Neural cell (in vitro differentiated cells): ENCODE results near the gene ANKRD44. TPM values are rescaled to one million over a fixed set of nuclear protein-coding genes. Genes with fewer than 3 reads are reported as not detected.

ENCODE experiments used
- H2AFZ ChIP-seq: fragments of 200-600, 300-800 bp; sonication (generic), shearing (Covaris generic); 2 replicates; pipeline ENCODE4 v1.6.0; 2014; ENCODE audit warnings: low read depth, mild to moderate bottlenecking, antibody characterized with exemption, low read length, moderate library complexity
- H3F3A ChIP-seq: fragments of 200-600 bp; shearing (Covaris generic); 2 replicates; pipeline ENCODE4 v1.6.1; 2016; ENCODE audit warnings: mild to moderate bottlenecking, moderate library complexity, mixed read lengths, antibody characterized with exemption, low read length; ENCODE audit not compliant: insufficient read depth, poor library complexity, severe bottlenecking
- H3K27ac ChIP-seq: fragments of 200-600, 300-800 bp; sonication (generic), shearing (Covaris generic); 2 replicates; pipeline ENCODE4 v1.5.1; 2014; ENCODE audit warnings: mild to moderate bottlenecking, low read length, moderate library complexity
- H3K27me3 ChIP-seq: fragments of 300-800, 200-600 bp; sonication (generic), shearing (Covaris generic); 2 replicates; pipeline ENCODE4 v1.6.0; 2014; ENCODE audit warnings: mild to moderate bottlenecking, low read depth, low read length, moderate library complexity; ENCODE audit not compliant: insufficient read depth
- H3K36me3 ChIP-seq: fragments of 300-800, 200-600 bp; sonication (generic), shearing (Covaris generic); 2 replicates; pipeline ENCODE4 v1.5.1; 2014; ENCODE audit warnings: mild to moderate bottlenecking, antibody characterized with exemption, low read length, moderate library complexity; ENCODE audit not compliant: insufficient read depth
- H3K4me2 ChIP-seq: fragments of 300-800, 200-600 bp; sonication (generic), shearing (Covaris generic); 2 replicates; pipeline ENCODE4 v1.6.0; 2014; ENCODE audit warnings: mild to moderate bottlenecking, low read length
- H3K4me3 ChIP-seq: fragments of 300-800, 200-600 bp; sonication (generic), shearing (Covaris generic); 2 replicates; pipeline ENCODE4 v1.5.1; 2014; ENCODE audit warnings: mild to moderate bottlenecking, low read length, moderate library complexity
- H3K79me2 ChIP-seq: fragments of 200-600 bp; shearing (Covaris generic); replicated peaks from 2 replicates; pipeline ENCODE4 v1.6.0; 2014; ENCODE audit warnings: mild to moderate bottlenecking, low read length, moderate library complexity; ENCODE audit not compliant: insufficient read depth
- H3K9ac ChIP-seq: fragments of 300-800, 200-600 bp; sonication (generic), shearing (Covaris generic); 2 replicates; pipeline ENCODE4 v1.6.1; 2016; ENCODE audit warnings: mild to moderate bottlenecking, low read length, mixed read lengths
- H3K9me2 ChIP-seq: fragments of 200-600 bp; shearing (Covaris generic); 2 replicates; pipeline ENCODE4 v1.6.1; 2016; ENCODE audit warnings: mild to moderate bottlenecking, low read length, mixed read lengths; ENCODE audit not compliant: insufficient read depth
- H3K9me3 ChIP-seq: fragments of 200-600, 300-800 bp; sonication (generic), shearing (Covaris generic); 2 replicates; pipeline ENCODE4 v1.6.1; 2016; ENCODE audit warnings: mild to moderate bottlenecking, mixed run types, low read length, moderate library complexity, mixed read lengths
- H4K20me1 ChIP-seq: fragments of 200-600 bp; shearing (Covaris generic); 2 replicates; pipeline ENCODE4 v1.6.1; 2016; ENCODE audit warnings: mild to moderate bottlenecking, mixed run types; ENCODE audit not compliant: insufficient read depth
- CTCF ChIP-seq: fragments of 450-650 bp; IDR thresholded peaks from 2 replicates; pipeline ENCODE4 v1.5.1; 2014; ENCODE audit warnings: antibody characterized with exemption, mild to moderate bottlenecking, moderate library complexity; ENCODE audit not compliant: poor library complexity, severe bottlenecking
- EP300 ChIP-seq: fragments of 450-650 bp; conservative IDR thresholded peaks from 2 replicates; pipeline ENCODE4 v1.6.1; 2014; ENCODE audit warnings: antibody characterized with exemption, mild to moderate bottlenecking, moderate library complexity; ENCODE audit not compliant: poor library complexity, severe bottlenecking
- EZH2 ChIP-seq: fragments of 200-600, 300-800 bp; shearing (Covaris generic), sonication (generic); IDR thresholded peaks from 2 replicates; pipeline ENCODE4 v1.6.1; 2014; ENCODE audit warnings: antibody characterized with exemption, low read length, borderline replicate concordance, mild to moderate bottlenecking; ENCODE audit not compliant: insufficient read depth, poor library complexity, severe bottlenecking
- MXI1 ChIP-seq: fragments of 450-650 bp; conservative IDR thresholded peaks from 2 replicates; pipeline ENCODE4 v1.6.1; 2014; ENCODE audit warnings: antibody characterized with exemption, mild to moderate bottlenecking; ENCODE audit not compliant: poor library complexity, severe bottlenecking
- POLR2AphosphoS5 ChIP-seq: IDR thresholded peaks from 2 replicates; pipeline ENCODE4 v1.6.1; 2012
- RAD21 ChIP-seq: fragments of 450-650 bp; conservative IDR thresholded peaks from 2 replicates; pipeline ENCODE4 v1.6.1; 2014; ENCODE audit warnings: antibody characterized with exemption, mild to moderate bottlenecking, moderate library complexity
- REST ChIP-seq: IDR thresholded peaks from 2 replicates; pipeline ENCODE4 v1.6.1; 2012; ENCODE audit warnings: borderline replicate concordance
- SMC3 ChIP-seq: fragments of 450-650 bp; conservative IDR thresholded peaks from 2 replicates; pipeline ENCODE4 v1.6.1; 2014; ENCODE audit warnings: antibody characterized with exemption, mild to moderate bottlenecking, moderate library complexity; ENCODE audit not compliant: poor library complexity
- TAF1 ChIP-seq: IDR thresholded peaks from 2 replicates; pipeline ENCODE4 v1.6.1; 2012; ENCODE audit warnings: low read depth
- polyA plus RNA-seq: library from polyadenylated mRNA; depleted of rRNA; stranded (reverse); fragments of >200 nt; gene quantifications from 2 replicates; pipeline ENCODE4 v1.2.3, GENCODE V29; 2014

ANKRD44 gene
- polyA plus RNA-seq, 1 donor from 2014 or later: 94.3 TPM

GRCh38 chr2:197251163-197251562 lies 59.4 kb downstream of the ANKRD44 start:
- TF ChIP-seq EP300: no peak
- TF ChIP-seq EZH2: no peak
- TF ChIP-seq REST: no peak
- no peak for TF ChIP-seq POLR2AphosphoS5
- no peaks in the 10 kb centered on the region for H3F3A ChIP-seq
- H3K27me3 ChIP-seq: no peaks in the 10 kb centered on the region
- no peak overlapping the region for H2AFZ ChIP-seq
- no peak overlapping the region for H3K9ac ChIP-seq
- no peak overlapping the region for H3K4me3 ChIP-seq
- H4K20me1 ChIP-seq: no peaks in the 10 kb centered on the region
- no peaks in the 10 kb centered on the region for H3K9me2 ChIP-seq
- no peaks in the 10 kb centered on the region for H3K36me3 ChIP-seq
- no peaks in the 10 kb centered on the region for H3K79me2 ChIP-seq
- H3K4me2 ChIP-seq: no peak overlapping the region
- no peak overlapping the region for H3K27ac ChIP-seq
- no peaks in the 10 kb centered on the region for H3K9me3 ChIP-seq

- Histone ChIP-seq H3F3A (no peaks in the 10 kb centered on the region), H3K4me3 (no peak overlapping the region), H3K27me3 (no peaks in the 10 kb centered on the region), H3K9me3 (no peaks in the 10 kb centered on the region), H3K4me2 (no peak overlapping the region), H3K9ac (no peak overlapping the region), H3K79me2 (no peaks in the 10 kb centered on the region), H2AFZ (no peak overlapping the region), H3K36me3 (no peaks in the 10 kb centered on the region), H3K27ac (no peak overlapping the region), H3K9me2 (no peaks in the 10 kb centered on the region), H4K20me1 (no peaks in the 10 kb centered on the region)
- TF ChIP-seq CTCF (no peak), TAF1 (no peak)
These were observed 60.5 kb downstream of the ANKRD44 start for GRCh38 chr2:197250084-197250397.

- no peaks in the 10 kb centered on the region for H3K27me3 ChIP-seq
- H3K9ac ChIP-seq: no peak overlapping the region
- no peaks in the 10 kb centered on the region for H4K20me1 ChIP-seq
- no peaks in the 10 kb centered on the region for H3K9me2 ChIP-seq
- TF ChIP-seq REST: no peak
- TF ChIP-seq POLR2AphosphoS5: no peak
- no peak for TF ChIP-seq CTCF
- TF ChIP-seq MXI1: no peak
- no peak for TF ChIP-seq TAF1
- no peak for TF ChIP-seq EZH2
- TF ChIP-seq EP300: no peak
- TF ChIP-seq RAD21: no peak
- TF ChIP-seq SMC3: no peak
- no peaks in the 10 kb centered on the region for H3F3A ChIP-seq
- no peaks in the 10 kb centered on the region for H3K9me3 ChIP-seq
- no peak overlapping the region for H3K27ac ChIP-seq
- no peaks in the 10 kb centered on the region for H3K36me3 ChIP-seq
- no peak overlapping the region for H2AFZ ChIP-seq
- H3K4me3 ChIP-seq: no peak overlapping the region
- H3K4me2 ChIP-seq: no peak overlapping the region
- H3K79me2 ChIP-seq: no peaks in the 10 kb centered on the region
These were observed 61.0 kb downstream of the ANKRD44 start for GRCh38 chr2:197249381-197250083.
